GM10248 (cell line): Measurements from ENCODE around the gene UBAP2.

ENCODE experiments used
- CTCF ChIA-PET: fragments of 300-600 bp; sonication (Branson Sonifier 250); formaldehyde crosslinking; extraction: SDS; loops from one replicate; lab custom pipeline; 2021; ENCODE audit warnings: antibody characterized with exemption; lab: Yijun Ruan, JAX
- POLR2A ChIA-PET: fragments of 350-650 bp; sonication (Branson Sonifier 250); formaldehyde crosslinking; extraction: SDS; loops from one replicate; lab custom pipeline; 2020; ENCODE audit warnings: antibody characterized with exemption; lab: Yijun Ruan, JAX
- DNase-seq: peaks from one replicate; pipeline ENCODE4 v3.0.0; 2012; ENCODE audit errors: extremely low spot score
- CTCF ChIP-seq: IDR thresholded peaks from 2 replicates; pipeline ENCODE4 v1.5.1; 2012; ENCODE audit warnings: mild to moderate bottlenecking, low read depth; ENCODE audit errors: extremely low read depth, missing control alignments, control extremely low read depth

Gene UBAP2

GRCh38 chr9:33934188-33934878 is 114.4 kb downstream of the UBAP2 start:
- CTCF ChIA-PET = interaction anchor here (1.2 to 2.4 kb wide), 5 partner anchors 9 to 140 kb away, joined by 3 to 10 read pairs (median 6); no protein-coding TSS in a partner anchor
- POLR2A ChIA-PET = no interaction called here
- DNase-seq = no peak
- TF ChIP-seq CTCF = no peak

DNA sequence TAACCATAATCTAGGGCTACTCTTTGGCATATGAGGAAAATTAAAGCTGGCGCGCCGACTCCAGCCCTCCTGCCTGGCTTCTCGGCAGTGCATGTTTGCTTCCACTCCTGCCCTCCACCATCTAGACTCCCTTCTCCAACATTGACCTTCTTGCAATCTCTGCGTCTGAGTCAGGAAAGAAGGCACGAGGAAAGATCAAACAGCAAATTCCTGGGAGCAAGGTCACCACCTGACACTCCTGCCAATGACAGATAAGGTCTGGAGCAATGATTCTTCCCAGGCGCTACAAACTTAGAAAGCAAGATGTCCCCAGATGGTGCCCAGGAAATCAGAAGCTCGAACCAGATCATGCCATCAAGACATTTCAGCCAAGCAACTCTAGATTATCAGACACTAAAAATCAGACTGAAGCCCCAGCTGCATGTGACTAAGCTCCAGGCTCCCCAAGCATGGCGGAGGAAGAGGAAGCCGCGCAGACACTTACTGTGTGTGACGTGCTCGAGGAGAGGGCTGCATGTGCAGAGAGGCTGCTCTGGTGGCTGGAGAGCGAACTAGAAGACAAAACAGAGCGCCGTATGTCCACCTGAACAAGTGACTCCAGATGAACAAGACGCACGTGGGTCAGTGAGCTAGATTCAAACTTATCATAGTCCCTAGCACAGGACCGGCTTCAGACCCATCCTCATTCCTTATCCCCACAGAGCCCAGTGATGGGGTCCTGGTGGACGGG is 116.4 kb downstream of the UBAP2 start:
- CTCF ChIA-PET = interaction anchor here (1.0 to 2.4 kb wide), 2 partner anchors 9 to 142 kb away, joined by 3 to 6 read pairs; no protein-coding TSS in a partner anchor
- POLR2A ChIA-PET = no interaction called here
- TF ChIP-seq CTCF = no peak
- no peak for DNase-seq

DNA sequence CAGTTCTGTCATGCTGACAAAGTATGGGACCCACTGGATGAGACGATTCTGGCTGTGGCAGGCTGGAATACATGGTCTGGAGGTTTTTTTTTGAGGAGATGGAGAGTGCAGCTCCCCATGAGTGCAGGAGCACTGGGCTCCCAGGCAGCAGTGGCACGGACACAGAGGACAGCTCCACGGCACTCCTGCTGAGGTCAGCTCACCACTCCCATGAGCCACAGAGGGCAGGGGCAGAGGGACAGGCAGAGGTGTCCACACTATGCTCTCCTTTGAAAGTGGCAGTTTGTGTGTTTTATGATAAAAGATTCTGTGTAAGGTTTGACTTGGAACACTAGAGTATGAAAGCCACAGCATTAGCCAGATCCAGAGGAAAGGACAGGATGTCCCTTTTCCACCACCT is 117.4 kb downstream of the UBAP2 start:
- DNase-seq = no peak
- ChIA-PET CTCF (no interaction called here), POLR2A (no interaction called here)
- TF ChIP-seq CTCF = no peak

GRCh38 chr9:33927694-33928093 is 121.0 kb downstream of the UBAP2 start:
- ChIA-PET CTCF (no interaction called here), POLR2A (no interaction called here)
- DNase-seq = no peak
- TF ChIP-seq CTCF = no peak

DNA sequence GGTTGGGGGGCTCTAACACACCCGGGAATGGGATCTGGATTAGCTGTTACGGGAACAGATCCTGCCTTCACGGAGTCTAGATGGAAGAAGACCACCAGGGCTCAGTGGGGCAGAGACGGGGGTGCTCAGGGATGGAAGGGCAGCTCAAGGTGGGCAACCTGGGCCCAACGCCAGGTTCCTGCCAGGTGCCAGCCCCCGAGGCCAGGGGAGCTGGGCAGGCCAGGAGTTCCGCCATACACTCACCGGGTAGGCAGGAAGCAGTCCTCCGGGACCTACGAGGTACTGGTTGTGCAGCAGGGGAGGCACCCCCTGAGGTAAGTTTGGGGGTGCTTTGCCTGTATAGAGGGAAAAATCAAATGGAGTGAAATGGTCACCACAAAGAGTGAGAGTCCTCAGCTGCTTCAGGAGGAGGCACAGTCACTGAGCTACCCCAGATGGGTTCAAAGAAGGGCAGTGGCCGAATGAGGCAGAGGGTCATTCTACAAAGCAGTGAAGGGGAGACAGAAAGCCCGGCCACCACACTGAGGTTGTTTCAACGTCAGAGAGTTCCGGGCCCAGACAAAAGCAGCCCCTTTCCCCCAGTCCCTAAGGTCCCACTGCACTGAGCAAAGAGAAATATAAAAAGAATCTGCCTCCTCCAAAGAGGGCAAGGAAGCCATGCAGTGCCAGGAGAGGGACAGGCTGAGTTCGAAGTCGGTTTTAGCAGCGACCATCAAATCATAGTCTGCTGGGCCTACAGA is 121.8 kb downstream of the UBAP2 start:
- CTCF ChIA-PET = interaction anchor here (1.1 to 3.6 kb wide), 3 partner anchors 13 to 147 kb away, joined by 3 to 15 read pairs (median 7); no protein-coding TSS in a partner anchor
- POLR2A ChIA-PET = no interaction called here
- DNase-seq = no peak
- TF ChIP-seq CTCF = no peak
